Measurements from ENCODE around the gene CH25H. TPM values are rescaled to one million over a fixed set of nuclear protein-coding genes. Genes with fewer than 3 reads are reported as not detected.

The CH25H gene
- polyA plus RNA-seq, 1 of the 3 experiments (the other 2 are of a cell fraction), result not detected

- no peak overlapping the region for H2AFZ ChIP-seq (ENCODE audit: low read depth)
Measured at GRCh38 chr10:89224739-89225443, 17.8 kb upstream of the CH25H start.

GRCh38 chr10:89221919-89222318 lies 14.8 kb upstream of the CH25H start:
- CTCF ChIA-PET, result interaction anchor here (1.4 to 1.6 kb wide), 2 partner anchors 196 to 235 kb away, joined by 3 to 5 read pairs; no protein-coding TSS in a partner anchor
- DNase-seq, result no peak
- peaks cover 3 to 5% of the 10 kb centered on the region in 2 experiments; a peak in 2 of 4 replicates for H3K4me1 ChIP-seq (ENCODE audit: control insufficient read depth in 1 of 2, insufficient read depth in 2 of 2, low read depth in 1 of 2, low read length in 1 of 2)
- TF ChIP-seq FOXM1 (IDR thresholded peaks at IDR 0.05; ENCODE audit: low read depth) (no peak), IRF3 (IDR thresholded peaks at IDR 0.05; ENCODE audit: low read depth, low read length) (no peak), FOSL2 (IDR thresholded peaks at IDR 0.05; ENCODE audit: borderline replicate concordance, low read depth) (no peak), EP300 (IDR thresholded peaks at IDR 0.05; ENCODE audit: borderline replicate concordance in 1 of 2, low read depth in 1 of 2, low read length in 1 of 2) (no peak), CHD2 (IDR thresholded peaks at IDR 0.05; ENCODE audit: low read length, partially characterized antibody) (no peak), TCF12 (IDR thresholded peaks at IDR 0.05) (no peak), RFX5 (IDR thresholded peaks at IDR 0.05; ENCODE audit: low read length) (no peak), MEF2A (IDR thresholded peaks at IDR 0.05; ENCODE audit: borderline replicate concordance, low read depth) (no peak), PBX3 (IDR thresholded peaks at IDR 0.05) (no peak), POLR2AphosphoS5 (IDR thresholded peaks at IDR 0.05; ENCODE audit: low read depth, low read length) (no peak), ELF1 (IDR thresholded peaks at IDR 0.05) (no peak), TAF1 (IDR thresholded peaks at IDR 0.05; ENCODE audit: borderline replicate concordance, low read depth, low read length) (no peak), FOXJ3 (CRISPR knock-in tag; IDR thresholded peaks at IDR 0.05) (no peak), MXI1 (IDR thresholded peaks at IDR 0.05; ENCODE audit: low read depth, low read length) (no peak), SMC3 (IDR thresholded peaks at IDR 0.05; ENCODE audit: low read depth, low read length) (no peak)

More at GRCh38 chr10:89224739-89225443, 17.8 kb upstream of the CH25H start:
- Histone ChIP-seq H3K4me2 (no peak overlapping the region), H4K20me1 (ENCODE audit: insufficient read depth) (no peaks in the 10 kb centered on the region), H3K4me1 (ENCODE audit: control insufficient read depth in 1 of 2, insufficient read depth in 2 of 2, low read depth in 1 of 2, low read length in 1 of 2) (no peaks in the 10 kb centered on the region), H3K9ac (no peak overlapping the region), H3F3A (replicated peaks; ENCODE audit: insufficient read depth) (no peaks in the 10 kb centered on the region), H3K79me2 (ENCODE audit: insufficient read depth) (no peaks in the 10 kb centered on the region), H3K36me3 (replicated peaks in 1 of 2; ENCODE audit: control insufficient read depth in 1 of 2, insufficient read depth in 2 of 2, low read length in 1 of 2) (peaks cover 14 to 25% of the 10 kb centered on the region in 2 experiments), H3K9me3 (no peaks in the 10 kb centered on the region), H3K4me3 (ENCODE audit: low read depth in 2 of 2, low read length in 1 of 2) (no peak overlapping the region), H3K9me2 (no peaks in the 10 kb centered on the region), H3K27ac (ENCODE audit: low read depth in 2 of 2, low read length in 1 of 2) (no peak overlapping the region), H3K27me3 (ENCODE audit: insufficient read depth) (no peaks in the 10 kb centered on the region)
- TF ChIP-seq NRF1 (IDR thresholded peaks at IDR 0.05; ENCODE audit: low read depth, low read length) (no peak), EZH2phosphoT487 (IDR thresholded peaks at IDR 0.05; ENCODE audit: borderline replicate concordance, low read depth) (no peak), RFX5 (IDR thresholded peaks at IDR 0.05; ENCODE audit: low read length) (no peak), YY1 (IDR thresholded peaks at IDR 0.05; ENCODE audit: low read depth) (no peak), TCF12 (IDR thresholded peaks at IDR 0.05) (no peak), ZBTB33 (IDR thresholded peaks at IDR 0.05; ENCODE audit: borderline replicate concordance, low read depth) (no peak), RAD21 (IDR thresholded peaks at IDR 0.05; ENCODE audit: low read length) (no peak)
- DNase-seq, result no peak
- 89% methylated on average over 18 of the region's 18 CpGs for WGBS (ENCODE audit: low lambda C conversion rate)
- ChIA-PET POLR2A (no interaction called here), CTCF (interaction anchor here (1.0 to 1.2 kb wide), 3 partner anchors 9 to 12 kb away, joined by 3 to 4 read pairs (median 4); no protein-coding TSS in a partner anchor)

More at GRCh38 chr10:89221919-89222318, 14.8 kb upstream of the CH25H start:
- Histone ChIP-seq H3K36me3 (replicated peaks in 1 of 2; ENCODE audit: control insufficient read depth in 1 of 2, insufficient read depth in 2 of 2, low read length in 1 of 2) (peaks cover 5 to 17% of the 10 kb centered on the region in 2 experiments), H3K9me3 (no peaks in the 10 kb centered on the region), H3K27ac (ENCODE audit: low read depth in 2 of 2, low read length in 1 of 2) (no peak overlapping the region), H3K9me2 (no peaks in the 10 kb centered on the region), H4K20me1 (ENCODE audit: insufficient read depth) (no peaks in the 10 kb centered on the region), H3F3A (replicated peaks; ENCODE audit: insufficient read depth) (peaks cover 7% of the 10 kb centered on the region), H3K27me3 (ENCODE audit: insufficient read depth) (no peaks in the 10 kb centered on the region), H3K4me2 (no peak overlapping the region), H3K79me2 (ENCODE audit: insufficient read depth) (no peaks in the 10 kb centered on the region), H3K9ac (no peak overlapping the region), H3K4me3 (ENCODE audit: low read depth in 2 of 2, low read length in 1 of 2) (no peak overlapping the region), H2AFZ (ENCODE audit: low read depth) (no peak overlapping the region)
- WGBS (ENCODE audit: low lambda C conversion rate), result 67% methylated on average over 2 of the region's 2 CpGs
- POLR2A ChIA-PET, result no interaction called here
